Right lobe of liver (tissue), 4 donors: Measurements from ENCODE around the gene DLG2.

Experiments used
- CTCF ChIP-seq, 4 donors: fragments of 200-600 bp in 3 of 4; fragments of 450-650 bp in 1 of 4; IDR thresholded peaks; one replicate each; pipeline versions ENCODE4 v1.5.1 to v1.8.0; 2016 to 2022; ENCODE audit warnings: antibody characterized with exemption in 4 of 4, mild to moderate bottlenecking in 2 of 4
- POLR2A ChIP-seq: fragments of 450-650 bp; IDR thresholded peaks from one replicate; pipeline ENCODE4 v1.6.1; 2017; ENCODE audit warnings: antibody characterized with exemption, mild to moderate bottlenecking
- donor health status: DM: no; HTN: no; CAD: no.
- donor health status: DM: no; HTN: no; CAD: no.
- donor health status: DM: no; HTN: yes; CAD: no.

GRCh38 chr11:85346484-85346883 lies 280.7 kb downstream of the DLG2 start:
- no peak for TF ChIP-seq POLR2A
- TF ChIP-seq CTCF (IDR thresholded peaks at IDR 0.05) = no peak
